CD14-positive monocyte (primary cell): ENCODE measurements around the gene KLHL17. TPM values are rescaled to one million over a fixed set of nuclear protein-coding genes. Genes with fewer than 3 reads are reported as not detected.

Source experiments
- DNase-seq, 3 donors: peaks; one replicate each; pipeline ENCODE4 v3.0.0-alpha.2; 2011 to 2022
- H2AFZ ChIP-seq: 2 replicates; pipeline ENCODE4 v1.6.0; 2012; ENCODE audit warnings: mild to moderate bottlenecking, low read depth, low read length, inconsistent platforms; ENCODE audit not compliant: insufficient read depth, poor library complexity, severe bottlenecking
- H3K27ac ChIP-seq, 2 donors: 1 replicate in 1 of 2; 2 replicates in 1 of 2; pipeline ENCODE4 v1.5.1; 2012 to 2013; ENCODE audit warnings: low read length in 2 of 2, control low read depth in 1 of 2, inconsistent platforms in 1 of 2, low read depth in 1 of 2, mild to moderate bottlenecking in 1 of 2
- H3K27me3 ChIP-seq, 2 donors: one replicate each; pipeline versions ENCODE4 v1.6.0 to v1.6.1; 2011 to 2013; ENCODE audit warnings: low read length in 2 of 2; ENCODE audit not compliant: control insufficient read depth in 2 of 2, insufficient read depth in 2 of 2
- H3K36me3 ChIP-seq, 2 donors: replicated peaks in 1 of 2; 1 replicate in 1 of 2; 2 replicates in 1 of 2; pipeline versions ENCODE4 v1.5.1 to v1.6.1; 2012 to 2013; ENCODE audit warnings: low read length in 2 of 2, control low read depth in 1 of 2, inconsistent platforms in 1 of 2, mild to moderate bottlenecking in 1 of 2; ENCODE audit not compliant: insufficient read depth in 2 of 2, control insufficient read depth in 1 of 2
- H3K4me1 ChIP-seq, 2 donors: 1 replicate in 1 of 2; 2 replicates in 1 of 2; pipeline versions ENCODE4 v1.5.1 to v1.6.1; 2012 to 2013; ENCODE audit warnings: low read length in 2 of 2, control low read depth in 1 of 2, inconsistent platforms in 1 of 2, mild to moderate bottlenecking in 1 of 2, moderate library complexity in 1 of 2; ENCODE audit not compliant: insufficient read depth in 2 of 2, control insufficient read depth in 1 of 2
- H3K4me2 ChIP-seq: replicated peaks from 2 replicates; pipeline ENCODE3; 2012; ENCODE audit warnings: low read length, moderate library complexity, mild to moderate bottlenecking; ENCODE audit not compliant: poor library complexity, severe bottlenecking; ENCODE audit errors: extremely low read depth
- H3K4me3 ChIP-seq, 3 experiments: fragments of 200-600 bp in 1 of 3; sonication (generic) in 1 of 3; replicated peaks in 1 of 3; 1 replicate in 2 of 3; 2 replicates in 1 of 3; pipeline ENCODE4 v1.5.1; 2011 to 2013; ENCODE audit warnings: low read length in 3 of 3, mild to moderate bottlenecking in 3 of 3, control low read depth in 2 of 3, low read depth in 2 of 3, inconsistent platforms in 1 of 3, moderate library complexity in 1 of 3
- H3K79me2 ChIP-seq: 2 replicates; pipeline ENCODE4 v1.6.0; 2012; ENCODE audit warnings: mild to moderate bottlenecking, control low read depth, inconsistent platforms, low read length, moderate library complexity; ENCODE audit not compliant: insufficient read depth
- H3K9ac ChIP-seq: 2 replicates; pipeline ENCODE4 v1.6.0; 2017; ENCODE audit warnings: low read length, mild to moderate bottlenecking; ENCODE audit not compliant: insufficient read depth, poor library complexity, severe bottlenecking
- H3K9me3 ChIP-seq, 2 donors: replicated peaks in 1 of 2; 1 replicate in 1 of 2; 2 replicates in 1 of 2; pipeline versions ENCODE4 v1.5.1 to v1.6.1; 2012 to 2013; ENCODE audit warnings: low read length in 2 of 2, control low read depth in 1 of 2; ENCODE audit not compliant: control insufficient read depth in 1 of 2, insufficient read depth in 1 of 2
- H4K20me1 ChIP-seq: 2 replicates; pipeline ENCODE4 v1.6.0; 2012; ENCODE audit warnings: mild to moderate bottlenecking, low read length, control low read depth, moderate library complexity; ENCODE audit not compliant: insufficient read depth
- H3K27ac Mint-ChIP-seq, 7 donors: one replicate each; pipeline ENCODE4 v1.8.0; 2020; ENCODE audit warnings: mild to moderate bottlenecking in 7 of 7, mixed read lengths in 7 of 7, moderate library complexity in 6 of 7, inconsistent platforms in 2 of 7
- H3K27me3 Mint-ChIP-seq, 3 donors: one replicate each; pipeline ENCODE4 v1.8.0; 2021 to 2022; ENCODE audit warnings: low read depth in 3 of 3, mild to moderate bottlenecking in 3 of 3, mixed read lengths in 3 of 3, moderate library complexity in 3 of 3, inconsistent platforms in 1 of 3
- H3K36me3 Mint-ChIP-seq, 2 donors: one replicate each; pipeline ENCODE4 v1.8.0; 2020; ENCODE audit warnings: mixed read lengths in 2 of 2, inconsistent platforms in 1 of 2, mild to moderate bottlenecking in 1 of 2
- H3K4me1 Mint-ChIP-seq: one replicate; pipeline ENCODE4 v1.8.0; 2020; ENCODE audit warnings: mild to moderate bottlenecking, mixed read lengths
- H3K4me3 Mint-ChIP-seq, 2 donors: one replicate each; pipeline ENCODE4 v1.8.0; 2020; ENCODE audit warnings: mild to moderate bottlenecking in 2 of 2, mixed read lengths in 2 of 2, moderate library complexity in 1 of 2
- H3K9me3 Mint-ChIP-seq, 7 donors: one replicate each; pipeline ENCODE4 v1.8.0; 2020 to 2022; ENCODE audit warnings: mixed read lengths in 7 of 7, mild to moderate bottlenecking in 6 of 7, moderate library complexity in 6 of 7, inconsistent platforms in 2 of 7
- WGBS: methylation state at CpG from one replicate; pipeline ENCODE4 v1.1.5; 2013; ENCODE audit warnings: missing lambda C conversion rate; ENCODE audit not compliant: insufficient coverage; 5-methylcytosine and 5-hydroxymethylcytosine counted together
- intact Hi-C, 2 donors: fragments of 100-400 bp; cut with micrococcal nuclease; formaldehyde crosslinking; loops; one replicate each; pipeline versions ENCODE4 v1.15.0 to v1.15.1; 2023
- polyA plus RNA-seq, 3 donors: library from polyadenylated mRNA; depleted of rRNA in 1 of 3; unstranded in 2 of 3; stranded (reverse) in 1 of 3; fragments of 300-500 nt in 2 of 3; fragments of >200 nt in 1 of 3; fragmentation: Illumina TruSeq in 2 of 3; gene quantifications; 1 replicate in 2 of 3; 2 replicates in 1 of 3; pipeline ENCODE4 v1.2.3, GENCODE V29; 2012 to 2021
- TF ChIP-seq, protein P1 (sequence below): fragments of 200-600 bp; IDR thresholded peaks from one replicate; pipeline ENCODE4 v1.8.0; 2022; ENCODE audit warnings: antibody characterized with exemption, mild to moderate bottlenecking

Gene KLHL17
- polyA plus RNA-seq, 3 donors, result 0.31 to 48.1 (median 0.71) TPM

DNA sequence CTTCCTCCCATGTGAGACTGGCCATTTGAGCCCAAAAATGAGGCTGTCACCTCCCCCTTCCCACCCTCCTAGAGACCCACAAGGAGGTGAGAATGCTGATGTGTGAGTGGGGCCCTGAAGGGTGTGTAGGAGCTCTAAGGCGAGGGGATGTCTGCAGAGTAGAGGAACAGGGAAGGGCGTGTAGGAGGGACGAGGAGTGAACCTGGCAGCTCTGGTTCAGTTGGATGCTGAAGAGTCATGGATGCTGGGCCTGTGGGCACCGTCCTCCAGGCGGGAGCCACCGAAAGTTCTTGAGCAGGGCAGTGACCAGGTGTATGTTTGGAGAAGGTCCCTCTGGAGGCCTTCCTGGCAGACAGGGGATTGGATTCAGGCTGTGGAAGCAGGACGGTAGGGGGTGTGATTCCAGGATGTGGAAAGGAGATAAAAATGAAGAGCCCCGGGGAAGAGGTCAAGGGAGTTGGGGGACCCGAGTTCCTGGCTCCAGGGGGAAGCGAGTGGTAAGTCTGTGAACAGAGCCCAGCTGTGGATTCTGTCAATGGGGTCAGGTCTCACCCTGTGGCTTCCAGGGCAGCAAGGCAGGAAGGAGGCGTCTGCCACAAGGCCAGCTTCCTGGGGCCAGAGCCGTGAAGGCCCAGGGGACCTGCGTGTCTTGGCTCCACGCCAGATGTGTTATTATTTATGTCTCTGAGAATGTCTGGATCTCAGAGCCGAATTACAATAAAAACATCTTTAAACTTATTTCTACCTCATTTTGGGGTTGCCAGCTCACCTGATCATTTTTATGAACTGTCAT, 28.8 kb upstream of the KLHL17 start:
- Mint-ChIP-seq H3K36me3 (no peaks in the 10 kb centered on the region), H3K4me3 (no peak overlapping the region), H3K4me1 (no peaks in the 10 kb centered on the region), H3K27ac (no peak overlapping the region), H3K27me3 (peaks cover 30 to 69% (median 41%) of the 10 kb centered on the region in 3 donors), H3K9me3 (peaks cover 0 to 6% (median 0%) of the 10 kb centered on the region in 7 donors)
- no peaks in the 10 kb centered on the region for H4K20me1 ChIP-seq
- H3K79me2 ChIP-seq, result no peaks in the 10 kb centered on the region
- no peak overlapping the region for H3K27ac ChIP-seq
- DNase-seq, result no peak
- H3K4me1 ChIP-seq, result no peaks in the 10 kb centered on the region
- TF ChIP-seq, protein P1, sequence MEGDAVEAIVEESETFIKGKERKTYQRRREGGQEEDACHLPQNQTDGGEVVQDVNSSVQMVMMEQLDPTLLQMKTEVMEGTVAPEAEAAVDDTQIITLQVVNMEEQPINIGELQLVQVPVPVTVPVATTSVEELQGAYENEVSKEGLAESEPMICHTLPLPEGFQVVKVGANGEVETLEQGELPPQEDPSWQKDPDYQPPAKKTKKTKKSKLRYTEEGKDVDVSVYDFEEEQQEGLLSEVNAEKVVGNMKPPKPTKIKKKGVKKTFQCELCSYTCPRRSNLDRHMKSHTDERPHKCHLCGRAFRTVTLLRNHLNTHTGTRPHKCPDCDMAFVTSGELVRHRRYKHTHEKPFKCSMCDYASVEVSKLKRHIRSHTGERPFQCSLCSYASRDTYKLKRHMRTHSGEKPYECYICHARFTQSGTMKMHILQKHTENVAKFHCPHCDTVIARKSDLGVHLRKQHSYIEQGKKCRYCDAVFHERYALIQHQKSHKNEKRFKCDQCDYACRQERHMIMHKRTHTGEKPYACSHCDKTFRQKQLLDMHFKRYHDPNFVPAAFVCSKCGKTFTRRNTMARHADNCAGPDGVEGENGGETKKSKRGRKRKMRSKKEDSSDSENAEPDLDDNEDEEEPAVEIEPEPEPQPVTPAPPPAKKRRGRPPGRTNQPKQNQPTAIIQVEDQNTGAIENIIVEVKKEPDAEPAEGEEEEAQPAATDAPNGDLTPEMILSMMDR, result no peak
- H2AFZ ChIP-seq, result no peak overlapping the region
- H3K4me3 ChIP-seq, result no peak overlapping the region
- H3K9me3 ChIP-seq, result no peaks in the 10 kb centered on the region
- no peak overlapping the region for H3K9ac ChIP-seq
- H3K36me3 ChIP-seq, result no peaks in the 10 kb centered on the region
- intact Hi-C loops, result no loop called here
- H3K4me2 ChIP-seq, result no peak overlapping the region
- H3K27me3 ChIP-seq, result peaks cover 11 to 47% of the 10 kb centered on the region in 2 donors
- 72% methylated on average over 11 of the region's 15 CpGs for WGBS

DNA sequence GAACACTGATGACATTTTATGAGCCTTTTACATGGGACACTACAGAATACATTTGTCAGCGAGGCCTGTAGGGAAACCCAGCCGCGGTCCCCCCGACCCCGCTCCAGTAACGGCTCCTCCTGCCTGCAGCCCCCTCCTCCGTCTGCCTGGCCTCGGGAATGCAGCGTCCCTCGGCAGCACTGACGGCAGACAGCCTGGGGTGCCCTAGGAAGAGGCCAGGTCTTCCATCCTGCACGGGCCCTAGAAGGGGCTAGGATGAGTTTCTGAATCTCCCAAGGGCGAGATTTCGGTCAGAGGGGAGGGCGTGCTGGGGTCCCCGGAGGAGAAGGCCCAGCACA, 28.2 kb upstream of the KLHL17 start:
- Histone ChIP-seq H3K4me3 (no peak overlapping the region), H2AFZ (no peak overlapping the region), H3K9me3 (no peaks in the 10 kb centered on the region), H3K9ac (no peak overlapping the region), H3K27me3 (peaks cover 9 to 47% of the 10 kb centered on the region in 2 donors), H3K36me3 (no peaks in the 10 kb centered on the region), H3K27ac (no peak overlapping the region), H3K4me1 (no peaks in the 10 kb centered on the region), H4K20me1 (no peaks in the 10 kb centered on the region), H3K79me2 (no peaks in the 10 kb centered on the region), H3K4me2 (no peak overlapping the region)
- no peak for DNase-seq
- Mint-ChIP-seq H3K9me3 (peaks cover 0 to 6% (median 0%) of the 10 kb centered on the region in 7 donors), H3K4me3 (no peak overlapping the region), H3K4me1 (no peaks in the 10 kb centered on the region), H3K27ac (no peak overlapping the region), H3K36me3 (no peaks in the 10 kb centered on the region), H3K27me3 (peaks cover 24 to 69% (median 39%) of the 10 kb centered on the region in 3 donors)
- intact Hi-C loops, result no loop called here
- WGBS, result 90% methylated on average over 16 of the region's 16 CpGs
- TF ChIP-seq, protein P1, result no peak
